ENCODE results near the gene SLC25A12. TPM values are rescaled to one million over a fixed set of nuclear protein-coding genes. Genes with fewer than 3 reads are reported as not detected.
"Not testable (repeated sequence)": the region's sequence is repeated elsewhere in the genome, so short reads cannot be mapped to it uniquely, and the experiment has no call there.

Gene SLC25A12
- total RNA-seq, 1 donor from 2014 or later, result 30.4 TPM

DNA sequence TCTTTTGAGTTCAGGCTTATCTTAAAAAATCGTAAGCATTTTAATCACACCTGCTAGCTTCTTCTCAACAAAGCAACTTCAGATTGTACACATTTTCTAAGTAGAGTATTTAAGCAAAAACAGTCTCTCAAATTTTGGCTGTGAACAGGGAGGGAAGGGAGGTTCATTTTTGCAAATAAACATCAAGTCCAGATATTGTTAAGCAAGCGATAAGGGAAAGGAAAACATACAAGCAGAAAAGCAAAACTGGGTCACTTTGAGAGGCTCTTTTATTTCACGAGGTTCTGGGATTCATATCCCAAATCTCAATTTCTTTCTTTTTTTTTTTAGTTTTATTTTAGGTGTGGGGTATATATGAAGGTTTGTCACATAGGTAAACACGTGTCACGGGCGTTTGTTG lies 79.9 kb downstream of the SLC25A12 start:
- Mint-ChIP-seq H3K27ac (ENCODE audit: unreplicated experiment) (peak overlapping the region; percentile 95), H3K36me3 (ENCODE audit: unreplicated experiment) (no peaks in the 10 kb centered on the region)

DNA sequence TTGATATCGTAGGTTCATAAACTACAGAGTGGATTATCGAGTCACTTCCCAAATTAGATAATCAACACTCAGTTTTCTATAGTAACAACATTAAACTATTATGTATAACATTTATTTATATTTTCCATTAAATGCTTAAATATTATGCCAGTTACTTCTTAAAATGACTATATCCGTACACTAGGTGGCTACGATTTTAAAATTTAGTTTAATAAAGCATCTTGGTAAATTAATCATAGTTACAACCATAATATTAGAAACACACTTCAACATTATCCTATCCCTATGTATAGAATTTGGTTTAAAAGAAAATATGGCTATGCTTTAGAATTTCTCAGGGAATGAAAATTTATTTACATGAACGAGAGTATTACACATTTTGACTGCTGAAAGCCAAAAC lies 80.3 kb downstream of the SLC25A12 start:
- no peak for DNase-seq
- Mint-ChIP-seq H3K9me3 (ENCODE audit: unreplicated experiment) (peaks cover 4% of the 10 kb centered on the region), H3K27me3 (ENCODE audit: unreplicated experiment) (peaks cover 3% of the 10 kb centered on the region), H3K36me3 (ENCODE audit: unreplicated experiment) (no peaks in the 10 kb centered on the region), H3K4me3 (ENCODE audit: unreplicated experiment) (no peak overlapping the region), H3K27ac (ENCODE audit: unreplicated experiment) (no peak overlapping the region), H3K4me1 (ENCODE audit: low read depth, unreplicated experiment) (peaks cover 21% of the 10 kb centered on the region)
- TF ChIP-seq, protein P1, sequence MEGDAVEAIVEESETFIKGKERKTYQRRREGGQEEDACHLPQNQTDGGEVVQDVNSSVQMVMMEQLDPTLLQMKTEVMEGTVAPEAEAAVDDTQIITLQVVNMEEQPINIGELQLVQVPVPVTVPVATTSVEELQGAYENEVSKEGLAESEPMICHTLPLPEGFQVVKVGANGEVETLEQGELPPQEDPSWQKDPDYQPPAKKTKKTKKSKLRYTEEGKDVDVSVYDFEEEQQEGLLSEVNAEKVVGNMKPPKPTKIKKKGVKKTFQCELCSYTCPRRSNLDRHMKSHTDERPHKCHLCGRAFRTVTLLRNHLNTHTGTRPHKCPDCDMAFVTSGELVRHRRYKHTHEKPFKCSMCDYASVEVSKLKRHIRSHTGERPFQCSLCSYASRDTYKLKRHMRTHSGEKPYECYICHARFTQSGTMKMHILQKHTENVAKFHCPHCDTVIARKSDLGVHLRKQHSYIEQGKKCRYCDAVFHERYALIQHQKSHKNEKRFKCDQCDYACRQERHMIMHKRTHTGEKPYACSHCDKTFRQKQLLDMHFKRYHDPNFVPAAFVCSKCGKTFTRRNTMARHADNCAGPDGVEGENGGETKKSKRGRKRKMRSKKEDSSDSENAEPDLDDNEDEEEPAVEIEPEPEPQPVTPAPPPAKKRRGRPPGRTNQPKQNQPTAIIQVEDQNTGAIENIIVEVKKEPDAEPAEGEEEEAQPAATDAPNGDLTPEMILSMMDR (IDR thresholded peaks at IDR 0.05; ENCODE audit: partially characterized antibody, unreplicated experiment), result no peak

More for the DNA sequence above, 79.9 kb downstream of the SLC25A12 start:
- no peak overlapping the region for H3K4me3 Mint-ChIP-seq (ENCODE audit: unreplicated experiment)
- TF ChIP-seq, protein P1 (IDR thresholded peaks at IDR 0.05; ENCODE audit: partially characterized antibody, unreplicated experiment), result no peak
- H3K9me3 Mint-ChIP-seq (ENCODE audit: unreplicated experiment), result peaks cover 4% of the 10 kb centered on the region
- no peak for DNase-seq
- H3K4me1 Mint-ChIP-seq (ENCODE audit: low read depth, unreplicated experiment), result peaks cover 21% of the 10 kb centered on the region
- peaks cover 3% of the 10 kb centered on the region for H3K27me3 Mint-ChIP-seq (ENCODE audit: unreplicated experiment)

GRCh38 chr2:171813126-171813525 lies 80.9 kb downstream of the SLC25A12 start:
- DNase-seq, result no peak
- Mint-ChIP-seq H3K9me3 (ENCODE audit: unreplicated experiment) (peaks cover 4% of the 10 kb centered on the region), H3K4me1 (ENCODE audit: low read depth, unreplicated experiment) (peaks cover 20% of the 10 kb centered on the region), H3K4me3 (ENCODE audit: unreplicated experiment) (no peak overlapping the region), H3K36me3 (ENCODE audit: unreplicated experiment) (no peaks in the 10 kb centered on the region), H3K27ac (ENCODE audit: unreplicated experiment) (no peak overlapping the region), H3K27me3 (ENCODE audit: unreplicated experiment) (peaks cover 3% of the 10 kb centered on the region)
- TF ChIP-seq, protein P1 (IDR thresholded peaks at IDR 0.05; ENCODE audit: partially characterized antibody, unreplicated experiment), result no peak

- H3K27me3 Mint-ChIP-seq (ENCODE audit: unreplicated experiment), result peaks cover 3% of the 10 kb centered on the region
- peaks cover 4% of the 10 kb centered on the region for H3K9me3 Mint-ChIP-seq (ENCODE audit: unreplicated experiment)
- peaks cover 14% of the 10 kb centered on the region for H3K4me1 Mint-ChIP-seq (ENCODE audit: low read depth, unreplicated experiment)
- no peaks in the 10 kb centered on the region for H3K36me3 Mint-ChIP-seq (ENCODE audit: unreplicated experiment)
- H3K27ac Mint-ChIP-seq (ENCODE audit: unreplicated experiment), result no peak overlapping the region
- no peak for DNase-seq
- no peak overlapping the region for H3K4me3 Mint-ChIP-seq (ENCODE audit: unreplicated experiment)
- TF ChIP-seq, protein P1 (IDR thresholded peaks at IDR 0.05; ENCODE audit: partially characterized antibody, unreplicated experiment), result no peak
Measured at GRCh38 chr2:171811245-171811628, 82.8 kb downstream of the SLC25A12 start.

GRCh38 chr2:171810422-171811244 lies 83.4 kb downstream of the SLC25A12 start:
- TF ChIP-seq, protein P1 (IDR thresholded peaks at IDR 0.05; ENCODE audit: partially characterized antibody, unreplicated experiment), result no peak
- H3K4me1 Mint-ChIP-seq (ENCODE audit: low read depth, unreplicated experiment), result peaks cover 14% of the 10 kb centered on the region
- H3K9me3 Mint-ChIP-seq (ENCODE audit: unreplicated experiment), result peaks cover 4% of the 10 kb centered on the region
- DNase-seq, result no peak
- no peak overlapping the region for H3K4me3 Mint-ChIP-seq (ENCODE audit: unreplicated experiment)
- H3K36me3 Mint-ChIP-seq (ENCODE audit: unreplicated experiment), result no peaks in the 10 kb centered on the region
- H3K27me3 Mint-ChIP-seq (ENCODE audit: unreplicated experiment), result peaks cover 3% of the 10 kb centered on the region
- H3K27ac Mint-ChIP-seq (ENCODE audit: unreplicated experiment), result no peak overlapping the region

- not testable (repeated sequence) for H3K36me3 Mint-ChIP-seq (ENCODE audit: unreplicated experiment); H3K4me3 Mint-ChIP-seq (ENCODE audit: unreplicated experiment); H3K4me1 Mint-ChIP-seq (ENCODE audit: low read depth, unreplicated experiment); H3K27me3 Mint-ChIP-seq (ENCODE audit: unreplicated experiment); H3K27ac Mint-ChIP-seq (ENCODE audit: unreplicated experiment); H3K9me3 Mint-ChIP-seq (ENCODE audit: unreplicated experiment); DNase-seq
Measured at GRCh38 chr2:171808885-171809284, 85.2 kb downstream of the SLC25A12 start.

All from glutamatergic neuron (in vitro differentiated cells).